ENCODE data around the gene AKNA. TPM values are rescaled to one million over a fixed set of nuclear protein-coding genes. Genes with fewer than 3 reads are reported as not detected.

Gene AKNA
- total RNA-seq, 3 donors from 2014 or later, result 29.3 to 45.1 (median 44.9) TPM

DNA sequence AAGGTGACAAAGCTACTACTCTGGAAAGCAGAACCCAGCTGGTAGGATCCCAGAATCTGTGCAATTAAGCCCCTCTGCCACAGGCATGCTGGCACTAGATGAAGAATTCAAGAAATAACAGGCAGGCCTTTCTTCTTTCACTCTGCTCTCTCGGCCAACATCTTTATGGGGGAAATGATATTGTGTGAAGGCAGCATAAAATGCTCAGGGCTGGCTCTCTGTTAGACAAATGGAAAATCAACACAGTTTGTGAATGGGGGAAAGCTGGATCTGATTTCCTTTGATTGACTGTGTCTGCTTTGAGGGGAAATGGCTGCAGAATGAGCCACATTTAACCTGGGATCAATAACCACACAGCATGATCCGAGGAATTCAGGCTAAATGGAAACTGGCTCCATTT lies 29.1 kb upstream of the AKNA start:
- TF ChIP-seq, protein P1, sequence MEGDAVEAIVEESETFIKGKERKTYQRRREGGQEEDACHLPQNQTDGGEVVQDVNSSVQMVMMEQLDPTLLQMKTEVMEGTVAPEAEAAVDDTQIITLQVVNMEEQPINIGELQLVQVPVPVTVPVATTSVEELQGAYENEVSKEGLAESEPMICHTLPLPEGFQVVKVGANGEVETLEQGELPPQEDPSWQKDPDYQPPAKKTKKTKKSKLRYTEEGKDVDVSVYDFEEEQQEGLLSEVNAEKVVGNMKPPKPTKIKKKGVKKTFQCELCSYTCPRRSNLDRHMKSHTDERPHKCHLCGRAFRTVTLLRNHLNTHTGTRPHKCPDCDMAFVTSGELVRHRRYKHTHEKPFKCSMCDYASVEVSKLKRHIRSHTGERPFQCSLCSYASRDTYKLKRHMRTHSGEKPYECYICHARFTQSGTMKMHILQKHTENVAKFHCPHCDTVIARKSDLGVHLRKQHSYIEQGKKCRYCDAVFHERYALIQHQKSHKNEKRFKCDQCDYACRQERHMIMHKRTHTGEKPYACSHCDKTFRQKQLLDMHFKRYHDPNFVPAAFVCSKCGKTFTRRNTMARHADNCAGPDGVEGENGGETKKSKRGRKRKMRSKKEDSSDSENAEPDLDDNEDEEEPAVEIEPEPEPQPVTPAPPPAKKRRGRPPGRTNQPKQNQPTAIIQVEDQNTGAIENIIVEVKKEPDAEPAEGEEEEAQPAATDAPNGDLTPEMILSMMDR (IDR thresholded peaks at IDR 0.05), result no peak
- H3K9me3 ChIP-seq, result no peaks in the 10 kb centered on the region
- no peak for ATAC-seq
- H3K36me3 ChIP-seq (ENCODE audit: low read depth), result no peaks in the 10 kb centered on the region
- DNase-seq, result no peak
- H3K4me1 ChIP-seq (ENCODE audit: low read depth), result no peaks in the 10 kb centered on the region
- H3K4me3 ChIP-seq, result no peak overlapping the region
- intact Hi-C loops (cut with DNase I, micrococcal nuclease), result no loop called here

DNA sequence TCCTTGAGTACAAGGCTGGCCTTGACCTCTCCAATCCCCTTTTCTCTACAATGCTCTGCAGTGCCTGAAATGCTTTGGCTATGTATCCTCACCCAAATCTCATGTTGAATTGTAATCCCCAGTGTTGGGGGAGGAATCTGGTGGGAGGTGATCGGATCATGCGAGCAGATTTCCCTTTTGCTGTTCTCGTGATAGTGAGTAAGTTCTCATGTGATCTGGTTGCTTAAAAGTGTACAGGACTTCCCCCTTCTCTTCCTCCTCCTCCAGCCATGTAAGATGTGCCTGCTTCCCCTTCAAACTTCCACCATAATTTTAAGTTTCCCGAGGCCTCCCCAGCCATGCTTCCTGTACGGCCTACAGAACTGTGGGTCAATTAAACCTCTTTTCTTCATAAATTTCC lies 28.5 kb upstream of the AKNA start:
- intact Hi-C loops (cut with DNase I, micrococcal nuclease), result no loop called here
- no peak for DNase-seq
- no peaks in the 10 kb centered on the region for H3K9me3 ChIP-seq
- no peak for ATAC-seq
- H3K4me1 ChIP-seq (ENCODE audit: low read depth), result no peaks in the 10 kb centered on the region
- H3K36me3 ChIP-seq (ENCODE audit: low read depth), result no peaks in the 10 kb centered on the region
- TF ChIP-seq, protein P1 (IDR thresholded peaks at IDR 0.05), result no peak
- H3K4me3 ChIP-seq, result no peak overlapping the region

DNA sequence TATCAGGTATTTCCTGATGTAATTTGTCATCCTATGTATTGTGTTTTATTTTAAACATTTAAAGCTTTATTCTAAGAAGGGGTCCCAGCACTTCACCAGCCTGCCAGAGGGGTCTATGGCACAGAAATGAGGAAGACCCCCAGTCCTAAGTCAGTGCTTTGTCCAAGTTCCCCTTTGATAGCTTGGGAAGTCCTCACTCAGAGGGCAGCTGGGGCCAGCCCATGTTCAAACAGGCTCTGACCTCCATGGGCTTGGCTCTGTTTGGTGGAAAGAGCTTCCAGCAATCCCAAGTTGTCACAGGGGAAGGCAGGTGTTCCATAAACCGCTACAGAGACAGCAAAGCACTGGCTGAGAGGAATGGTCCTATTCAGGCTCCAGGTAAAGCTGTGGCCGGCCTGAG lies 26.6 kb upstream of the AKNA start:
- H3K4me3 ChIP-seq, result no peak overlapping the region
- no peaks in the 10 kb centered on the region for H3K4me1 ChIP-seq (ENCODE audit: low read depth)
- DNase-seq (no peak), ATAC-seq (no peak)
- intact Hi-C loops (cut with DNase I, micrococcal nuclease), result no loop called here
- TF ChIP-seq, protein P1 (IDR thresholded peaks at IDR 0.05), result no peak
- H3K9me3 ChIP-seq, result no peaks in the 10 kb centered on the region
- H3K36me3 ChIP-seq (ENCODE audit: low read depth), result no peaks in the 10 kb centered on the region

DNA sequence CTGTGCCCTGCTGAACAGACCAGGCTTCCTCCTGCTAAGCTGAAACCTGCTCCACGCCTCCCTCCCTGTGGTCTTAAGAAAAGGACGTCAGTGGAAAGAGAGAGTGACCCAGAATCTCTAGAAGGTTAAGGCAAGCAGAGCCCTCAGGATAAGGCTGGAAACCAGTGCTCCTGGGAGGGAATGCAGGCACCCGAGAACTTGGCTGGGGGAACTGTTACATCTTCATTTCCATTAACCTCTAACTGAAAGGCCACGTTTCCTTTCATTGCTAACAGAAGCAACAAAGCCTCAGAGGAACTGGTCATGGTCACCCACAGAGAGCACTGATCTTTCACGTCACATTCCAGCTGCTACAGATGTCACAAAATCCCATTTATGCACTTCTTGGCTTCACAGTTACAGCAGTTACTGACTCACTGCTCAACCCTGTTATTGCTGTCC lies 26.1 kb upstream of the AKNA start:
- TF ChIP-seq, protein P1 (IDR thresholded peaks at IDR 0.05), result no peak
- Histone ChIP-seq H3K4me3 (no peak overlapping the region), H3K9me3 (no peaks in the 10 kb centered on the region), H3K4me1 (ENCODE audit: low read depth) (no peaks in the 10 kb centered on the region), H3K36me3 (ENCODE audit: low read depth) (no peaks in the 10 kb centered on the region)
- intact Hi-C loops (cut with DNase I, micrococcal nuclease), result no loop called here
- DNase-seq (no peak), ATAC-seq (no peak)

DNA sequence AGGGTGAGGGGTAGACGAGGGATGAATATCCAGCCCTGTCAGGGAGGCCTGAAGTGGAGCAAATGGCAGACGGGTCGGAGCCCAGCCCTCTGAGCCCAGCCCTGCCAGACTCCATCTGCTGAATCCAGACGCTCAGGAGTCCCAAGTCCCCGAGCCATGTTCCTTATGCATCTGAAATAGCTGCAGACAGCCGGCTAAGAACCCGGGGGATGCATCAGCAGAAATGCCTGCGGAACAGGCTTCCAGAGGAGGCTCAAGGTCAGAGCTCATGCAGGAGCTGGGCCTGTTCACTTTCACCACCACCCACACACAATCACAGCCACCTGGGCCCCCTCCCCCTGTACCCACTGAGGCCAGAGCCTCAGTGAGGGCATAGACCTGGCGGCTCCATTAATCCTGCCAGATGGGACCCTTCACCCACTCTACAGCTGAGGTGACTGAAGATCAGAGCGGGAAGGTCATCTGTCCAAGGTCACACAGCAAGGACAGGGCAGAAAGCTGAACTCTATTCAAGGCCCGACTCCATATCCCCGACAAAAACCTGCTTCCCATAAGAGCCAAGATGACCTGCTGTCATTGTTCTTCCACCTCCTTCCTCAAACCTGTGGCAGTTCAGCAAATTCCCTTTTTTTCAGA lies 24.4 kb upstream of the AKNA start:
- H3K9me3 ChIP-seq, result no peaks in the 10 kb centered on the region
- H3K4me3 ChIP-seq, result no peak overlapping the region
- intact Hi-C loops (cut with DNase I, micrococcal nuclease), result no loop called here
- TF ChIP-seq, protein P1 (IDR thresholded peaks at IDR 0.05), result no peak
- DNase-seq (no peak), ATAC-seq (no peak)
- H3K36me3 ChIP-seq (ENCODE audit: low read depth), result no peaks in the 10 kb centered on the region
- H3K4me1 ChIP-seq (ENCODE audit: low read depth), result no peaks in the 10 kb centered on the region

DNA sequence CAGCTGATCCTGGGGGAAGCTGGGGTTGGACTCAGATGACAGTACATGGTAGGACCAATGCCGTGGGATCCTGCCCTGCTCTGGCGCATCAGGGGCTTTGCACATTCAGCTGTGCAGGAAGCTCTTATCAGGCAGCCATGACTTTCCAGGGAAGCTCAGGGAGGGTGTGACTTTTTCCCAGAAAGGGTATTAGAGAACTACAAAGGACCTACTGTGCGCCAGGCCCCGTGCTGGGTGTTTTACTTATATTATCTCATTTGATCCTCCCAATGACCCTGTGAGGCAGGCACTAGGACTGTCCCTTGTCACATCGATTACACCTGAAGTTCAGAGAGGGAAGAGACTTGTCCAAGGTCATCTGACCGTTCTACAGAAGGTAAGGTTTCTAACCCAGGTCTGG lies 23.7 kb upstream of the AKNA start:
- no peaks in the 10 kb centered on the region for H3K36me3 ChIP-seq (ENCODE audit: low read depth)
- intact Hi-C loops (cut with DNase I, micrococcal nuclease), result no loop called here
- no peaks in the 10 kb centered on the region for H3K4me1 ChIP-seq (ENCODE audit: low read depth)
- no peaks in the 10 kb centered on the region for H3K9me3 ChIP-seq
- ATAC-seq (no peak), DNase-seq (no peak)
- TF ChIP-seq, protein P1 (IDR thresholded peaks at IDR 0.05), result no peak
- no peak overlapping the region for H3K4me3 ChIP-seq
